B cell (primary cell): ENCODE measurements around the gene TRABD2B. TPM values are rescaled to one million over a fixed set of nuclear protein-coding genes. Genes with fewer than 3 reads are reported as not detected.

Experiments used
- ATAC-seq: fragments of 200-7000 bp; cut with Tn5 transposase; one replicate; pipeline ENCODE4 v1.10.0; 2021; ENCODE audit warnings: low read depth, mild to moderate bottlenecking, moderate number of reproducible peaks, moderate library complexity
- CTCF ChIA-PET: fragments of 350-600 bp; sonication (Branson Sonifier 250); formaldehyde crosslinking; loops from one replicate; lab custom pipeline; 2021; ENCODE audit warnings: antibody characterized with exemption, inconsistent platforms; lab: Charles Lee
- POLR2A ChIA-PET: fragments of 350-600 bp; sonication (Branson Sonifier 250); formaldehyde crosslinking; loops from one replicate; lab custom pipeline; 2021; ENCODE audit warnings: antibody characterized with exemption; lab: Charles Lee
- DNase-seq: peaks from one replicate; pipeline ENCODE4 v3.0.0; 2013
- H2AFZ ChIP-seq: 2 replicates; pipeline ENCODE4 v1.6.1; 2012; ENCODE audit warnings: mild to moderate bottlenecking, low read depth, low read length; ENCODE audit not compliant: insufficient read depth, poor library complexity, severe bottlenecking
- H3K27ac ChIP-seq, 2 donors: 1 replicate in 1 of 2; 2 replicates in 1 of 2; pipeline ENCODE4 v1.5.1; 2012 to 2013; ENCODE audit warnings: low read length in 2 of 2, mild to moderate bottlenecking in 2 of 2, moderate library complexity in 1 of 2
- H3K27me3 ChIP-seq, 4 experiments: fragments of 200-600 bp in 1 of 4; sonication (generic) in 1 of 4; replicated peaks in 1 of 4; 1 replicate in 2 of 4; 2 replicates in 2 of 4; pipeline versions ENCODE4 v1.6.1 to v1.7.0; 2013 to 2016; ENCODE audit warnings: low read length in 3 of 4, mild to moderate bottlenecking in 2 of 4, mixed read lengths in 1 of 4, moderate library complexity in 1 of 4; ENCODE audit not compliant: insufficient read depth in 4 of 4, control insufficient read depth in 3 of 4; ENCODE audit errors: control extremely low read depth in 1 of 4
- H3K36me3 ChIP-seq, 2 experiments: replicated peaks in 1 of 2; 1 replicate in 1 of 2; 2 replicates in 1 of 2; pipeline versions ENCODE4 v1.6.1 to v1.7.1; 2013; ENCODE audit warnings: low read length in 1 of 2; ENCODE audit not compliant: insufficient read depth in 2 of 2, control insufficient read depth in 1 of 2; ENCODE audit errors: control extremely low read depth in 1 of 2, extremely low read depth in 1 of 2
- H3K4me1 ChIP-seq, 2 donors: fragments of 200-600 bp in 1 of 2; sonication (generic) in 1 of 2; 1 replicate in 1 of 2; 2 replicates in 1 of 2; pipeline versions ENCODE4 v1.5.1 to v1.6.1; 2013 to 2017; ENCODE audit warnings: low read length in 2 of 2; ENCODE audit not compliant: control insufficient read depth in 2 of 2, insufficient read depth in 2 of 2
- H3K4me2 ChIP-seq: replicated peaks from 2 replicates; pipeline ENCODE3; 2012; ENCODE audit warnings: mild to moderate bottlenecking, low read depth, low read length; ENCODE audit not compliant: poor library complexity, severe bottlenecking
- H3K4me3 ChIP-seq, 5 experiments: fragments of 200-600 bp in 1 of 5; sonication (generic) in 1 of 5; 1 replicate in 3 of 5; 2 replicates in 2 of 5; pipeline versions ENCODE4 v1.5.1 to v1.7.0; 2011 to 2016; ENCODE audit warnings: low read length in 4 of 5, mild to moderate bottlenecking in 4 of 5, low read depth in 2 of 5, control low read depth in 1 of 5, moderate library complexity in 1 of 5; ENCODE audit not compliant: insufficient read depth in 1 of 5; ENCODE audit errors: control extremely low read depth in 1 of 5, extremely low read depth in 1 of 5
- H3K79me2 ChIP-seq: fragments of 200-600 bp; sonication (generic); one replicate; pipeline ENCODE4 v1.6.0; 2016; ENCODE audit warnings: low read length; ENCODE audit not compliant: control insufficient read depth, insufficient read depth
- H3K9ac ChIP-seq: fragments of 200-600 bp; sonication (generic); 2 replicates; pipeline ENCODE4 v1.6.1; 2017; ENCODE audit warnings: mild to moderate bottlenecking, low read length, moderate library complexity
- H3K9me3 ChIP-seq, 3 donors: one replicate each; pipeline versions ENCODE4 v1.6.1 to v1.7.1; 2013; ENCODE audit warnings: low read length in 2 of 3; ENCODE audit not compliant: control insufficient read depth in 2 of 3, insufficient read depth in 1 of 3; ENCODE audit errors: control extremely low read depth in 1 of 3
- H4K20me1 ChIP-seq: 2 replicates; pipeline ENCODE4 v1.6.0; 2012; ENCODE audit warnings: mild to moderate bottlenecking, low read length; ENCODE audit not compliant: insufficient read depth, control insufficient read depth, poor library complexity, severe bottlenecking
- H3K27ac Mint-ChIP-seq: one replicate; pipeline ENCODE4 v1.8.0; 2021; ENCODE audit warnings: mixed read lengths
- H3K27me3 Mint-ChIP-seq: one replicate; pipeline ENCODE4 v1.8.0; 2021; ENCODE audit warnings: mixed read lengths
- H3K4me1 Mint-ChIP-seq: one replicate; pipeline ENCODE4 v1.8.0; 2021; ENCODE audit warnings: mixed read lengths
- H3K4me3 Mint-ChIP-seq: one replicate; pipeline ENCODE4 v1.8.0; 2021; ENCODE audit warnings: mixed read lengths
- H3K9me3 Mint-ChIP-seq: one replicate; pipeline ENCODE4 v1.8.0; 2022; ENCODE audit warnings: mixed read lengths; ENCODE audit not compliant: insufficient read depth
- CTCF ChIP-seq: fragments of 200-600 bp; IDR thresholded peaks from one replicate; pipeline ENCODE4 v1.8.0; 2022; ENCODE audit warnings: antibody characterized with exemption, mild to moderate bottlenecking
- EZH2 ChIP-seq: IDR thresholded peaks from 2 replicates; pipeline ENCODE4 v1.6.1; 2012; ENCODE audit warnings: borderline replicate concordance, low read depth, mild to moderate bottlenecking, moderate library complexity, low read length; ENCODE audit not compliant: insufficient read depth, poor library complexity, severe bottlenecking
- WGBS: methylation state at CpG from one replicate; pipeline ENCODE4 v1.1.5; 2013; ENCODE audit warnings: missing lambda C conversion rate; ENCODE audit not compliant: insufficient coverage; 5-methylcytosine and 5-hydroxymethylcytosine counted together
- intact Hi-C: fragments of 100-400 bp; cut with micrococcal nuclease; formaldehyde crosslinking; loops from one replicate; pipeline ENCODE4 v1.10.0; 2022
- polyA plus RNA-seq: library from polyadenylated mRNA; depleted of rRNA; stranded (reverse); fragments of >200 nt; gene quantifications from 2 replicates; pipeline ENCODE4 v1.2.3, GENCODE V29; 2012
- total RNA-seq, 2 donors: library from RNA; stranded (reverse); fragments of 120-200 nt in 1 of 2; gene quantifications; 1 replicate in 1 of 2; 2 replicates in 1 of 2; pipeline versions ENCODE4 v1.2.3 to v1.2.4, GENCODE V29; 2013 to 2022

The TRABD2B gene
- total and polyA plus RNA-seq, 2 donors (not counting 1 experiment from before 2014, with no cell fraction given), result not detected

DNA sequence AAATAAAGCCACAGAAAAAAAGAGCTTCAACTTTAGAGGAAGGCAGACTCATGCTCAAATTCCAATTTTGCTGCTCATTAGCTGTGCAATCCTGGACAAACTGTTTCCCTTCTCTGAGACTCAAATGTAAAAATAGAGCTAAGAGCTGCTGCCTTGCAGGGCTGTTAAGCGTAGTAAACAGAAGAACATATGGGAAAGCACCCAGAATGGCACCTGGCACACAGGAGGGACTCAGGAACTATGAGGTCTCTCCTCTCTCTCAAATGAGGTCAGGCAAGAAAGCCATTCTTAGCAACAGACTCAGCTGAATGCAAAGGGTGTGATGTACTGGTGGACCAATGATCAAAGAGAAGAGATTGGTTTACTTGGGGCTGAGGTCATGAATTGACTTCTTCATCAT lies 61.3 kb downstream of the TRABD2B start:
- H3K4me3 ChIP-seq, result no peak overlapping the region
- H3K9ac ChIP-seq, result no peak overlapping the region
- ChIA-PET CTCF (no interaction called here), POLR2A (no interaction called here)
- Mint-ChIP-seq H3K27me3 (peaks cover 5% of the 10 kb centered on the region), H3K4me3 (no peak overlapping the region), H3K9me3 (no peaks in the 10 kb centered on the region), H3K4me1 (no peaks in the 10 kb centered on the region), H3K27ac (no peak overlapping the region)
- intact Hi-C loops, result no loop called here
- 73% methylated on average over 1 of the region's 1 CpG for WGBS
- H3K4me2 ChIP-seq, result no peak overlapping the region
- peaks cover 0 to 4% (median 0%) of the 10 kb centered on the region in 3 donors for H3K9me3 ChIP-seq
- no peaks in the 10 kb centered on the region for H3K4me1 ChIP-seq
- TF ChIP-seq EZH2 (no peak), CTCF (no peak)
- no peak overlapping the region for H3K27ac ChIP-seq
- H3K27me3 ChIP-seq, result peaks cover 0 to 5% (median 0%) of the 10 kb centered on the region in 4 experiments
- no peaks in the 10 kb centered on the region for H3K36me3 ChIP-seq
- ATAC-seq (no peak), DNase-seq (no peak)
- no peak overlapping the region for H2AFZ ChIP-seq
- no peaks in the 10 kb centered on the region for H4K20me1 ChIP-seq
- no peaks in the 10 kb centered on the region for H3K79me2 ChIP-seq

DNA sequence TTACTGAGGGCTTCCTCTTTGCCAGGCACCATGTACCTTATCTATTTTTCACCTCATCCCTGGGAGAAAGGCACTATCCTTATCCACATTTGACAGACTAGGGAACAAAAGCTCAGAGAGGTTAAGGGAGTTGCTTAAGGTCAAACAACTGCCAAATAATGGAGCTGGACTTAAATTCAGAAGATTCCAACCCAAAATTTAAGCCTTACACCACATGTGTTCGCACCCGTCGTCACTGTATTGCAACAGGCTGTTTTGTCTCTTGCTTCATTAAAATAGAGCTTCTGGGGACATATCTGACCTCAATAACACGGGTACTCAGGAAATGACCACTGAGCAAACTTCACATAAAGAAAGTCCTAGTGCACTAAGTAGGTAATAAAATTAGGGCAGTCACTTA lies 62.0 kb downstream of the TRABD2B start:
- Mint-ChIP-seq H3K27ac (no peak overlapping the region), H3K4me1 (no peaks in the 10 kb centered on the region), H3K9me3 (no peaks in the 10 kb centered on the region), H3K27me3 (peaks cover 5% of the 10 kb centered on the region), H3K4me3 (no peak overlapping the region)
- no peak overlapping the region for H3K27ac ChIP-seq
- H3K9ac ChIP-seq, result no peak overlapping the region
- no peaks in the 10 kb centered on the region for H3K4me1 ChIP-seq
- H2AFZ ChIP-seq, result no peak overlapping the region
- H3K4me3 ChIP-seq, result no peak overlapping the region
- no peaks in the 10 kb centered on the region for H3K79me2 ChIP-seq
- H3K36me3 ChIP-seq, result no peaks in the 10 kb centered on the region
- no peak for TF ChIP-seq CTCF
- no peak for TF ChIP-seq EZH2
- peaks cover 0 to 4% (median 0%) of the 10 kb centered on the region in 3 donors for H3K9me3 ChIP-seq
- no peaks in the 10 kb centered on the region for H4K20me1 ChIP-seq
- H3K27me3 ChIP-seq, result peaks cover 0 to 5% (median 0%) of the 10 kb centered on the region in 4 experiments
- WGBS, result no CpG with 5 or more reads among the region's 4 CpGs
- CTCF ChIA-PET, result no interaction called here
- ATAC-seq (no peak), DNase-seq (no peak)
- no peak overlapping the region for H3K4me2 ChIP-seq
- intact Hi-C loops, result no loop called here
- POLR2A ChIA-PET, result no interaction called here
